ENCODE data around the gene TMPRSS13. TPM values are rescaled to one million over a fixed set of nuclear protein-coding genes. Genes with fewer than 3 reads are reported as not detected.

The TMPRSS13 gene
- total RNA-seq, 4 donors from 2014 or later = not detected

GRCh38 chr11:117925198-117925925 is 3.8 kb downstream of the TMPRSS13 start:
- DNase-seq (ENCODE audit: extremely low spot score) = no peak
- no peaks in the 10 kb centered on the region for H3K9me3 ChIP-seq
- WGBS = 87% methylated on average over 10 of the region's 11 CpGs
- H3K4me1 ChIP-seq = no peaks in the 10 kb centered on the region
- H3K27ac ChIP-seq (replicated peaks in 1 of 4) = no peak overlapping the region
- peaks cover 0 to 8% (median 0%) of the 10 kb centered on the region in 4 donors for H3K27me3 ChIP-seq
- intact Hi-C loops (cut with DNase I) = no loop called here
- no peak overlapping the region for H3K4me3 ChIP-seq
- H3K36me3 ChIP-seq = no peaks in the 10 kb centered on the region
- TF ChIP-seq, protein P1, sequence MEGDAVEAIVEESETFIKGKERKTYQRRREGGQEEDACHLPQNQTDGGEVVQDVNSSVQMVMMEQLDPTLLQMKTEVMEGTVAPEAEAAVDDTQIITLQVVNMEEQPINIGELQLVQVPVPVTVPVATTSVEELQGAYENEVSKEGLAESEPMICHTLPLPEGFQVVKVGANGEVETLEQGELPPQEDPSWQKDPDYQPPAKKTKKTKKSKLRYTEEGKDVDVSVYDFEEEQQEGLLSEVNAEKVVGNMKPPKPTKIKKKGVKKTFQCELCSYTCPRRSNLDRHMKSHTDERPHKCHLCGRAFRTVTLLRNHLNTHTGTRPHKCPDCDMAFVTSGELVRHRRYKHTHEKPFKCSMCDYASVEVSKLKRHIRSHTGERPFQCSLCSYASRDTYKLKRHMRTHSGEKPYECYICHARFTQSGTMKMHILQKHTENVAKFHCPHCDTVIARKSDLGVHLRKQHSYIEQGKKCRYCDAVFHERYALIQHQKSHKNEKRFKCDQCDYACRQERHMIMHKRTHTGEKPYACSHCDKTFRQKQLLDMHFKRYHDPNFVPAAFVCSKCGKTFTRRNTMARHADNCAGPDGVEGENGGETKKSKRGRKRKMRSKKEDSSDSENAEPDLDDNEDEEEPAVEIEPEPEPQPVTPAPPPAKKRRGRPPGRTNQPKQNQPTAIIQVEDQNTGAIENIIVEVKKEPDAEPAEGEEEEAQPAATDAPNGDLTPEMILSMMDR (IDR thresholded peaks at IDR 0.05) = no peak
- no peak for TF ChIP-seq POLR2A (IDR thresholded peaks at IDR 0.05; ENCODE audit: low read depth)
- no peak for TF ChIP-seq POLR2AphosphoS5 (IDR thresholded peaks at IDR 0.05)
- TF ChIP-seq EP300 (IDR thresholded peaks at IDR 0.05) = no peak

- WGBS = 95% methylated on average over 9 of the region's 11 CpGs
- Histone ChIP-seq H3K4me3 (no peak overlapping the region), H3K27me3 (peaks cover 0 to 8% (median 0%) of the 10 kb centered on the region in 4 donors), H3K4me1 (no peaks in the 10 kb centered on the region), H3K36me3 (no peaks in the 10 kb centered on the region), H3K9me3 (no peaks in the 10 kb centered on the region), H3K27ac (replicated peaks in 1 of 4) (no peak overlapping the region)
- DNase-seq (ENCODE audit: extremely low spot score) = no peak
- TF ChIP-seq EP300 (IDR thresholded peaks at IDR 0.05) = no peak
- no peak for TF ChIP-seq POLR2A (IDR thresholded peaks at IDR 0.05; ENCODE audit: low read depth)
- TF ChIP-seq, protein P1 (IDR thresholded peaks at IDR 0.05) = no peak
- TF ChIP-seq POLR2AphosphoS5 (IDR thresholded peaks at IDR 0.05) = no peak
- intact Hi-C loops (cut with DNase I) = no loop called here
These were observed 4.5 kb downstream of the TMPRSS13 start for GRCh38 chr11:117924631-117925170.

DNA sequence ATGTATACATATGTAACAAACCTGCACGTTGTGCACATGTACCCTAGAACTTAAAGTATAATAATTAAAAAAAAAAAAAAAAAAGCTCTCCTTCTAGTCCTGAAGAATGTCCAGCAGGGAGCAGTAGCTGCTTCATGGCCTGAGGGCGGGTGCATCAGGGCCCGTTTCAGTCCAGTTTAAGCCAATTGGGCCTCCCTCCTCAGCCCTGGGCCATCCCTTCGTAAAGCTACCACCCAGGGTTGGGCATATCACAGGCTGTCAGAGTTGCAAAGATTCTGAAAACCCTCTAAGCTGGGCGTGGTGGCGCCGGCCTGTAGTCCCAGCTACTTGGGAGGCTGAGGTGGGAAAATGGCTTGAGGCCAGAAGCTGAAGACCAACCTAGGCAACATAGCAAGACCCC is 5.4 kb downstream of the TMPRSS13 start:
- no peak overlapping the region for H3K27ac ChIP-seq (replicated peaks in 1 of 4)
- DNase-seq (ENCODE audit: extremely low spot score) = no peak
- peaks cover 0 to 4% (median 0%) of the 10 kb centered on the region in 4 donors for H3K27me3 ChIP-seq
- H3K36me3 ChIP-seq = no peaks in the 10 kb centered on the region
- WGBS = 76% methylated on average over 7 of the region's 7 CpGs
- H3K9me3 ChIP-seq = no peaks in the 10 kb centered on the region
- intact Hi-C loops (cut with DNase I) = no loop called here
- H3K4me1 ChIP-seq = peaks cover 0 to 4% (median 0%) of the 10 kb centered on the region in 4 donors
- TF ChIP-seq POLR2A (IDR thresholded peaks at IDR 0.05; ENCODE audit: low read depth) (no peak), EP300 (IDR thresholded peaks at IDR 0.05) (no peak), POLR2AphosphoS5 (IDR thresholded peaks at IDR 0.05) (no peak)
- TF ChIP-seq, protein P1 (IDR thresholded peaks at IDR 0.05) = no peak
- no peak overlapping the region for H3K4me3 ChIP-seq

DNA sequence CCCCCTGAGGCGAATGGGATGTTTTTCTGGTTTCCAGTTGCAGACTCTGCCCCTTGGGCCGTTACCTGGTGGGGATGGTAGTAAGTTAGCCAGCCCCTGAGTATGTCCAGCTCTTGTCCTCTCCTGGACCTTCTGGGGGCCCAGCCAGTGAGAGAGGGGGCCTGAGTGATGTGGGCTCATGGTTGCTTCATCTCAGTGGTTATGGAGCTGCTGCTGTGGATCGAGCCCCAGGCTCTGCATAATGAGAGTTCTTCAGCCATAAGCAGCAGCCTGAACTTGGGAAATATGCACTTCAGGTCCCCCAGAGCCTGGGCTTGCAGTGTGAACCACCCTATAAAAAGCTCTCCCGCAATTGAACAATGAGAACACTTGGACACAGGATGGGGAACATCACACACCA is 5.9 kb downstream of the TMPRSS13 start:
- no peaks in the 10 kb centered on the region for H3K36me3 ChIP-seq
- 88% methylated on average over 4 of the region's 4 CpGs for WGBS
- no peak overlapping the region for H3K27ac ChIP-seq (replicated peaks in 1 of 4)
- H3K4me1 ChIP-seq = peaks cover 0 to 4% (median 0%) of the 10 kb centered on the region in 4 donors
- intact Hi-C loops (cut with DNase I) = no loop called here
- H3K9me3 ChIP-seq = no peaks in the 10 kb centered on the region
- TF ChIP-seq EP300 (IDR thresholded peaks at IDR 0.05) (no peak), POLR2A (IDR thresholded peaks at IDR 0.05; ENCODE audit: low read depth) (no peak), POLR2AphosphoS5 (IDR thresholded peaks at IDR 0.05) (no peak)
- TF ChIP-seq, protein P1 (IDR thresholded peaks at IDR 0.05) = no peak
- no peak for DNase-seq (ENCODE audit: extremely low spot score)
- no peak overlapping the region for H3K4me3 ChIP-seq
- no peaks in the 10 kb centered on the region for H3K27me3 ChIP-seq
